ENCODE results near the gene ZNF687.

ZNF687 gene

GRCh38 chr1:151254217-151255213 is 27.6 kb upstream of the ZNF687 start, which contains the start of gene PSMD4:
PSMD4 (plus strand) TSS chr1:151254734; CDS start chr1:151254783, 49 bp downstream.
- ATAC-seq, result peak; percentile 95
- TF ChIP-seq ZNF70 (CRISPR knock-in tag; IDR thresholded peaks at IDR 0.05) (no peak), CSDC2 (CRISPR knock-in tag; IDR thresholded peaks at IDR 0.05) (no peak), RARB (CRISPR knock-in tag; IDR thresholded peaks at IDR 0.05) (no peak), ARNTL (CRISPR knock-in tag; IDR thresholded peaks at IDR 0.05; ENCODE audit: borderline replicate concordance, low read depth) (no peak), ESRRG (CRISPR knock-in tag; IDR thresholded peaks at IDR 0.05) (no peak), ZC3H10 (CRISPR knock-in tag; IDR thresholded peaks at IDR 0.05) (no peak), ZNF8 (CRISPR knock-in tag; IDR thresholded peaks at IDR 0.05) (no peak), ISL1 (CRISPR knock-in tag; IDR thresholded peaks at IDR 0.05) (no peak), SNAI2 (CRISPR knock-in tag; IDR thresholded peaks at IDR 0.05) (no peak), TOX (CRISPR knock-in tag; IDR thresholded peaks at IDR 0.05; ENCODE audit: borderline replicate concordance) (no peak), BACH2 (CRISPR knock-in tag; IDR thresholded peaks at IDR 0.05; ENCODE audit: borderline replicate concordance) (no peak), POU6F1 (CRISPR knock-in tag; IDR thresholded peaks at IDR 0.05; ENCODE audit: borderline replicate concordance, low read depth) (no peak), ZFP30 (CRISPR knock-in tag; IDR thresholded peaks at IDR 0.05) (no peak), TSHZ2 (CRISPR knock-in tag; IDR thresholded peaks at IDR 0.05) (no peak), OSR1 (CRISPR knock-in tag; IDR thresholded peaks at IDR 0.05) (no peak), ZFP3 (CRISPR knock-in tag; IDR thresholded peaks at IDR 0.05) (no peak), CSRNP3 (CRISPR knock-in tag; IDR thresholded peaks at IDR 0.05) (no peak), CREB5 (CRISPR knock-in tag; IDR thresholded peaks at IDR 0.05; ENCODE audit: low read depth) (no peak), TCF4 (CRISPR knock-in tag; IDR thresholded peaks at IDR 0.05; ENCODE audit: borderline replicate concordance) (no peak), PATZ1 (CRISPR knock-in tag; IDR thresholded peaks at IDR 0.05; ENCODE audit: borderline replicate concordance) (no peak)

GRCh38 chr1:151255381-151255780 is 26.7 kb upstream of the ZNF687 start:
- peak; percentile 4; the same call in 2 of the 3 replicates for ATAC-seq
- TF ChIP-seq ZFP30 (CRISPR knock-in tag; IDR thresholded peaks at IDR 0.05) (no peak), ISL1 (CRISPR knock-in tag; IDR thresholded peaks at IDR 0.05) (no peak)

GRCh38 chr1:151259351-151259750 is 22.7 kb upstream of the ZNF687 start:
- no peak for ATAC-seq
- no peak for TF ChIP-seq ZC3H10 (CRISPR knock-in tag; IDR thresholded peaks at IDR 0.05)
- no peak for TF ChIP-seq POU6F1 (CRISPR knock-in tag; IDR thresholded peaks at IDR 0.05; ENCODE audit: borderline replicate concordance, low read depth)
- no peak for TF ChIP-seq ARNTL (CRISPR knock-in tag; IDR thresholded peaks at IDR 0.05; ENCODE audit: borderline replicate concordance, low read depth)
- no peak for TF ChIP-seq ZNF70 (CRISPR knock-in tag; IDR thresholded peaks at IDR 0.05)
- TF ChIP-seq OSR1 (CRISPR knock-in tag; IDR thresholded peaks at IDR 0.05), result no peak
- no peak for TF ChIP-seq ZFP30 (CRISPR knock-in tag; IDR thresholded peaks at IDR 0.05)
- TF ChIP-seq BACH2 (CRISPR knock-in tag; IDR thresholded peaks at IDR 0.05; ENCODE audit: borderline replicate concordance), result no peak
